ENCODE results near the gene PRR4.

PRR4 gene

GRCh38 chr12:10801741-10802140 is 47.5 kb downstream of the PRR4 start:
- no peak for DNase-seq (ENCODE audit: low read depth)
